ENCODE measurements around the gene AUTS2. TPM values are rescaled to one million over a fixed set of nuclear protein-coding genes. Genes with fewer than 3 reads are reported as not detected.

AUTS2 gene
- total and polyA plus RNA-seq, 2 of the 8 experiments (the other 6 are each of a cell fraction or from before 2014, with no cell fraction given): 25.9 to 101 TPM

DNA sequence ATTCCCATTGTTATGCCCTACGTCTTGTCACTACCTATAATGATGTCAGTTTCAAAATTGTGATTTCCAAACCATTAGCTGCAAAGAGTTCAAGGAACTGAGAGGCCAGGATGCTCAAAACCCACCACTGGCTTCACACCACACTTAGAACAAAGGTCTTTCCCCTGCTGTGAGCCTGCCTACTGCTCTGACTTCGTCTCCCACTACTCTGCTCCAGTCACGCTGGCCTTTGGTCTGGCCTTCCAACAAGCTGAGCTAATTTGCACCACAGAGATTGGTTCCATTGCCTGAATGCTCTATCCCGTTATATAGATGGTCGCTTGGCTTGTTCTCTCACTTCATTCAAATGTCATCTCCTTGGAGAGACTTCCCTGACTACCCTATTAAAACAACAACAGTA is 961.5 kb downstream of the AUTS2 start (continued):
- TF ChIP-seq, protein P1, sequence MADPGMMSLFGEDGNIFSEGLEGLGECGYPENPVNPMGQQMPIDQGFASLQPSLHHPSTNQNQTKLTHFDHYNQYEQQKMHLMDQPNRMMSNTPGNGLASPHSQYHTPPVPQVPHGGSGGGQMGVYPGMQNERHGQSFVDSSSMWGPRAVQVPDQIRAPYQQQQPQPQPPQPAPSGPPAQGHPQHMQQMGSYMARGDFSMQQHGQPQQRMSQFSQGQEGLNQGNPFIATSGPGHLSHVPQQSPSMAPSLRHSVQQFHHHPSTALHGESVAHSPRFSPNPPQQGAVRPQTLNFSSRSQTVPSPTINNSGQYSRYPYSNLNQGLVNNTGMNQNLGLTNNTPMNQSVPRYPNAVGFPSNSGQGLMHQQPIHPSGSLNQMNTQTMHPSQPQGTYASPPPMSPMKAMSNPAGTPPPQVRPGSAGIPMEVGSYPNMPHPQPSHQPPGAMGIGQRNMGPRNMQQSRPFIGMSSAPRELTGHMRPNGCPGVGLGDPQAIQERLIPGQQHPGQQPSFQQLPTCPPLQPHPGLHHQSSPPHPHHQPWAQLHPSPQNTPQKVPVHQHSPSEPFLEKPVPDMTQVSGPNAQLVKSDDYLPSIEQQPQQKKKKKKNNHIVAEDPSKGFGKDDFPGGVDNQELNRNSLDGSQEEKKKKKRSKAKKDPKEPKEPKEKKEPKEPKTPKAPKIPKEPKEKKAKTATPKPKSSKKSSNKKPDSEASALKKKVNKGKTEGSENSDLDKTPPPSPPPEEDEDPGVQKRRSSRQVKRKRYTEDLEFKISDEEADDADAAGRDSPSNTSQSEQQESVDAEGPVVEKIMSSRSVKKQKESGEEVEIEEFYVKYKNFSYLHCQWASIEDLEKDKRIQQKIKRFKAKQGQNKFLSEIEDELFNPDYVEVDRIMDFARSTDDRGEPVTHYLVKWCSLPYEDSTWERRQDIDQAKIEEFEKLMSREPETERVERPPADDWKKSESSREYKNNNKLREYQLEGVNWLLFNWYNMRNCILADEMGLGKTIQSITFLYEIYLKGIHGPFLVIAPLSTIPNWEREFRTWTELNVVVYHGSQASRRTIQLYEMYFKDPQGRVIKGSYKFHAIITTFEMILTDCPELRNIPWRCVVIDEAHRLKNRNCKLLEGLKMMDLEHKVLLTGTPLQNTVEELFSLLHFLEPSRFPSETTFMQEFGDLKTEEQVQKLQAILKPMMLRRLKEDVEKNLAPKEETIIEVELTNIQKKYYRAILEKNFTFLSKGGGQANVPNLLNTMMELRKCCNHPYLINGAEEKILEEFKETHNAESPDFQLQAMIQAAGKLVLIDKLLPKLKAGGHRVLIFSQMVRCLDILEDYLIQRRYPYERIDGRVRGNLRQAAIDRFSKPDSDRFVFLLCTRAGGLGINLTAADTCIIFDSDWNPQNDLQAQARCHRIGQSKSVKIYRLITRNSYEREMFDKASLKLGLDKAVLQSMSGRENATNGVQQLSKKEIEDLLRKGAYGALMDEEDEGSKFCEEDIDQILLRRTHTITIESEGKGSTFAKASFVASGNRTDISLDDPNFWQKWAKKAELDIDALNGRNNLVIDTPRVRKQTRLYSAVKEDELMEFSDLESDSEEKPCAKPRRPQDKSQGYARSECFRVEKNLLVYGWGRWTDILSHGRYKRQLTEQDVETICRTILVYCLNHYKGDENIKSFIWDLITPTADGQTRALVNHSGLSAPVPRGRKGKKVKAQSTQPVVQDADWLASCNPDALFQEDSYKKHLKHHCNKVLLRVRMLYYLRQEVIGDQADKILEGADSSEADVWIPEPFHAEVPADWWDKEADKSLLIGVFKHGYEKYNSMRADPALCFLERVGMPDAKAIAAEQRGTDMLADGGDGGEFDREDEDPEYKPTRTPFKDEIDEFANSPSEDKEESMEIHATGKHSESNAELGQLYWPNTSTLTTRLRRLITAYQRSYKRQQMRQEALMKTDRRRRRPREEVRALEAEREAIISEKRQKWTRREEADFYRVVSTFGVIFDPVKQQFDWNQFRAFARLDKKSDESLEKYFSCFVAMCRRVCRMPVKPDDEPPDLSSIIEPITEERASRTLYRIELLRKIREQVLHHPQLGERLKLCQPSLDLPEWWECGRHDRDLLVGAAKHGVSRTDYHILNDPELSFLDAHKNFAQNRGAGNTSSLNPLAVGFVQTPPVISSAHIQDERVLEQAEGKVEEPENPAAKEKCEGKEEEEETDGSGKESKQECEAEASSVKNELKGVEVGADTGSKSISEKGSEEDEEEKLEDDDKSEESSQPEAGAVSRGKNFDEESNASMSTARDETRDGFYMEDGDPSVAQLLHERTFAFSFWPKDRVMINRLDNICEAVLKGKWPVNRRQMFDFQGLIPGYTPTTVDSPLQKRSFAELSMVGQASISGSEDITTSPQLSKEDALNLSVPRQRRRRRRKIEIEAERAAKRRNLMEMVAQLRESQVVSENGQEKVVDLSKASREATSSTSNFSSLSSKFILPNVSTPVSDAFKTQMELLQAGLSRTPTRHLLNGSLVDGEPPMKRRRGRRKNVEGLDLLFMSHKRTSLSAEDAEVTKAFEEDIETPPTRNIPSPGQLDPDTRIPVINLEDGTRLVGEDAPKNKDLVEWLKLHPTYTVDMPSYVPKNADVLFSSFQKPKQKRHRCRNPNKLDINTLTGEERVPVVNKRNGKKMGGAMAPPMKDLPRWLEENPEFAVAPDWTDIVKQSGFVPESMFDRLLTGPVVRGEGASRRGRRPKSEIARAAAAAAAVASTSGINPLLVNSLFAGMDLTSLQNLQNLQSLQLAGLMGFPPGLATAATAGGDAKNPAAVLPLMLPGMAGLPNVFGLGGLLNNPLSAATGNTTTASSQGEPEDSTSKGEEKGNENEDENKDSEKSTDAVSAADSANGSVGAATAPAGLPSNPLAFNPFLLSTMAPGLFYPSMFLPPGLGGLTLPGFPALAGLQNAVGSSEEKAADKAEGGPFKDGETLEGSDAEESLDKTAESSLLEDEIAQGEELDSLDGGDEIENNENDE (IDR thresholded peaks at IDR 0.05; ENCODE audit: insufficient replicate concordance, low read length): no peak
- TF ChIP-seq RAD21 (IDR thresholded peaks at IDR 0.05 in 1 of 2, conservative IDR thresholded peaks at IDR 0.05 in 1 of 2; ENCODE audit: low read depth in 2 of 2, low read length in 2 of 2): no peak
- TF ChIP-seq CBX5 (IDR thresholded peaks at IDR 0.05; ENCODE audit: low read depth, low read length): no peak
- no peak for TF ChIP-seq JUN (IDR thresholded peaks at IDR 0.05; ENCODE audit: low read depth, low read length)
- TF ChIP-seq BRCA1 (IDR thresholded peaks at IDR 0.05; ENCODE audit: low read depth, low read length): no peak
- TF ChIP-seq SRF (IDR thresholded peaks at IDR 0.05; ENCODE audit: low read depth, low read length): no peak
